GM23338 (cell line): Measurements from ENCODE around the gene WBP2NL. TPM values are rescaled to one million over a fixed set of nuclear protein-coding genes. Genes with fewer than 3 reads are reported as not detected.

Experiments used
- ATAC-seq: fragments of 200-7000 bp; cut with Tn5 transposase; 3 replicates; pipeline ENCODE4 v1.9.1; 2020
- DNase-seq: peaks from one replicate; pipeline ENCODE4 v3.0.0-alpha.2; 2015; ENCODE audit warnings: low spot score
- H2AFZ ChIP-seq: fragments of 200-600 bp; sonication (generic); 2 replicates; pipeline ENCODE4 v1.8.0; 2016; ENCODE audit warnings: antibody characterized with exemption, mild to moderate bottlenecking, moderate library complexity
- H3F3A ChIP-seq: fragments of 200-600 bp; sonication (generic); replicated peaks from 2 replicates; pipeline ENCODE4 v1.8.0; 2017; ENCODE audit warnings: antibody characterized with exemption, mixed run types, low read depth
- H3K27ac ChIP-seq: fragments of 200-600 bp; sonication (generic); 2 replicates; pipeline ENCODE4 v1.6.1; 2016; ENCODE audit warnings: low read depth
- H3K27me3 ChIP-seq: fragments of 200-600 bp; sonication (generic); 2 replicates; pipeline ENCODE4 v1.8.0; 2016; ENCODE audit warnings: mild to moderate bottlenecking, mixed run types, moderate library complexity; ENCODE audit not compliant: insufficient read depth
- H3K36me3 ChIP-seq: fragments of 200-600 bp; sonication (generic); 2 replicates; pipeline ENCODE4 v1.8.0; 2016; ENCODE audit warnings: mild to moderate bottlenecking; ENCODE audit not compliant: insufficient read depth
- H3K4me1 ChIP-seq: fragments of 200-600 bp; sonication (generic); 2 replicates; pipeline ENCODE4 v1.8.0; 2016; ENCODE audit warnings: mild to moderate bottlenecking, moderate library complexity; ENCODE audit not compliant: insufficient read depth
- H3K4me2 ChIP-seq: fragments of 200-600 bp; sonication (generic); 2 replicates; pipeline ENCODE4 v1.7.1; 2017; ENCODE audit warnings: mixed run types
- H3K4me3 ChIP-seq: fragments of 200-600 bp; sonication (generic); 2 replicates; pipeline ENCODE4 v1.6.1; 2016; ENCODE audit warnings: mixed run types
- H3K79me2 ChIP-seq: fragments of 200-600 bp; sonication (generic); replicated peaks from 2 replicates; pipeline ENCODE4 v1.8.0; 2017; ENCODE audit warnings: mild to moderate bottlenecking; ENCODE audit not compliant: insufficient read depth
- H3K9me2 ChIP-seq: fragments of 200-600 bp; sonication (generic); 2 replicates; pipeline ENCODE4 v1.8.0; 2017; ENCODE audit not compliant: insufficient read depth
- H4K20me1 ChIP-seq: fragments of 200-600 bp; sonication (generic); replicated peaks from 2 replicates; pipeline ENCODE4 v1.8.0; 2017; ENCODE audit warnings: mild to moderate bottlenecking; ENCODE audit not compliant: insufficient read depth
- H3K27ac Mint-ChIP-seq: 2 replicates; pipeline ENCODE4 v1.8.0; 2020; ENCODE audit warnings: inconsistent platforms, mild to moderate bottlenecking, moderate library complexity, mixed read lengths
- H3K27me3 Mint-ChIP-seq: 3 replicates; pipeline ENCODE4 v1.8.0; 2022; ENCODE audit warnings: low read depth, mild to moderate bottlenecking, moderate library complexity, mixed read lengths, inconsistent platforms; ENCODE audit not compliant: insufficient read depth, poor library complexity
- H3K36me3 Mint-ChIP-seq: 3 replicates; pipeline ENCODE4 v1.8.0; 2021; ENCODE audit warnings: low read depth, mild to moderate bottlenecking, inconsistent platforms, moderate library complexity, mixed read lengths
- H3K4me1 Mint-ChIP-seq: 3 replicates; pipeline ENCODE4 v1.8.0; 2020; ENCODE audit warnings: mild to moderate bottlenecking, inconsistent platforms, mixed read lengths
- H3K4me3 Mint-ChIP-seq: 3 replicates; pipeline ENCODE4 v1.8.0; 2021; ENCODE audit warnings: moderate library complexity, mild to moderate bottlenecking, inconsistent platforms, mixed read lengths
- H3K9me3 Mint-ChIP-seq: 3 replicates; pipeline ENCODE4 v1.8.0; 2020; ENCODE audit warnings: moderate library complexity, mild to moderate bottlenecking, inconsistent platforms, mixed read lengths
- CTCF ChIP-seq, 2 experiments: fragments of 200-600 bp in 1 of 2; sonication (generic) in 1 of 2; conservative IDR thresholded peaks; 2 replicates each; pipeline versions ENCODE4 v1.5.1 to v1.6.1; 2016 to 2017; ENCODE audit warnings: antibody characterized with exemption in 2 of 2, low read depth in 2 of 2, mild to moderate bottlenecking in 2 of 2, moderate library complexity in 1 of 2
- ETS1 ChIP-seq: IDR thresholded peaks from 2 replicates; pipeline ENCODE4 v1.6.1; 2016; ENCODE audit warnings: antibody characterized with exemption
- EZH2 ChIP-seq: fragments of 200-600 bp; sonication (generic); IDR thresholded peaks from one replicate; pipeline ENCODE4 v1.8.0; 2017; ENCODE audit warnings: antibody characterized with exemption, mild to moderate bottlenecking, low read depth; ENCODE audit not compliant: unreplicated experiment
- JUNB ChIP-seq: IDR thresholded peaks from one replicate; pipeline ENCODE4 v1.6.1; 2016; ENCODE audit warnings: antibody characterized with exemption; ENCODE audit not compliant: unreplicated experiment
- NANOG ChIP-seq: IDR thresholded peaks from 2 replicates; pipeline ENCODE4 v1.6.1; 2016; ENCODE audit warnings: antibody characterized with exemption, borderline replicate concordance
- POLR2AphosphoS5 ChIP-seq: IDR thresholded peaks from 2 replicates; pipeline ENCODE4 v1.6.1; 2016; ENCODE audit warnings: antibody characterized with exemption, low read depth
- STAT1 ChIP-seq: IDR thresholded peaks from one replicate; pipeline ENCODE4 v1.6.1; 2016; ENCODE audit warnings: antibody characterized with exemption; ENCODE audit not compliant: unreplicated experiment
- ZNF114 ChIP-seq: fragments of 250-450 bp; sonication (Bioruptor Pico); IDR thresholded peaks from 2 replicates; pipeline ENCODE4 v1.5.0; 2020; ENCODE audit warnings: mild to moderate bottlenecking, moderate library complexity
- polyA plus RNA-seq: library from polyadenylated mRNA; unstranded; fragments of >200 nt; fragmentation: Nextera tagmentation; extraction: Ambion mirVana; gene quantifications from 2 replicates; pipeline ENCODE4 v1.2.1, GENCODE V29; 2016
- total RNA-seq: library from RNA; depleted of rRNA; stranded (reverse); fragments of >200 nt; shearing (Covaris generic); gene quantifications from 2 replicates; pipeline ENCODE4 v1.2.3, GENCODE V29; 2014

WBP2NL gene
- total and polyA plus RNA-seq, 2 experiments from 2014 or later = 0.14 TPM; not detected in 1

- no peak for TF ChIP-seq EZH2
- no peak for TF ChIP-seq CTCF (conservative IDR thresholded peaks at IDR 0.05; ENCODE audit: low read depth in 2 of 2)
- no peak for TF ChIP-seq NANOG
- TF ChIP-seq STAT1 = no peak
- TF ChIP-seq ETS1 = no peak
Observed at GRCh38 chr22:42041784-42042183, 43.2 kb downstream of the WBP2NL start (continued).

GRCh38 chr22:42050641-42051180 lies 52.1 kb downstream of the WBP2NL start:
- Histone ChIP-seq H3K4me3 (no peak overlapping the region), H3K27ac (no peak overlapping the region), H3K4me1 (no peaks in the 10 kb centered on the region), H3F3A (no peaks in the 10 kb centered on the region), H3K79me2 (no peaks in the 10 kb centered on the region), H3K27me3 (no peaks in the 10 kb centered on the region), H3K9me2 (no peaks in the 10 kb centered on the region), H4K20me1 (no peaks in the 10 kb centered on the region), H2AFZ (no peak overlapping the region), H3K36me3 (no peaks in the 10 kb centered on the region), H3K4me2 (no peak overlapping the region)
- TF ChIP-seq EZH2 (no peak), ZNF114 (CRISPR knock-in tag) (no peak)
- ATAC-seq = no peak
- Mint-ChIP-seq H3K4me3 (no peak overlapping the region), H3K4me1 (no peaks in the 10 kb centered on the region), H3K36me3 (no peaks in the 10 kb centered on the region), H3K9me3 (no peaks in the 10 kb centered on the region), H3K27ac (no peak overlapping the region), H3K27me3 (peaks cover 2% of the 10 kb centered on the region)
- no peak for DNase-seq

GRCh38 chr22:42052765-42053164 lies 54.2 kb downstream of the WBP2NL start:
- H3K4me3 ChIP-seq = no peak overlapping the region
- Mint-ChIP-seq H3K36me3 (peaks cover 9% of the 10 kb centered on the region; the same call in 2 of the 3 replicates), H3K4me3 (no peak overlapping the region), H3K4me1 (no peaks in the 10 kb centered on the region), H3K27me3 (peaks cover 2% of the 10 kb centered on the region), H3K27ac (no peak overlapping the region), H3K9me3 (peaks cover 14% of the 10 kb centered on the region)
- H3K79me2 ChIP-seq = no peaks in the 10 kb centered on the region
- no peak for DNase-seq
- no peak for ATAC-seq
- no peaks in the 10 kb centered on the region for H3K27me3 ChIP-seq
- no peaks in the 10 kb centered on the region for H4K20me1 ChIP-seq
- H3K36me3 ChIP-seq = no peaks in the 10 kb centered on the region
- H2AFZ ChIP-seq = no peak overlapping the region
- no peak overlapping the region for H3K27ac ChIP-seq
- no peaks in the 10 kb centered on the region for H3K4me1 ChIP-seq
- H3F3A ChIP-seq = no peaks in the 10 kb centered on the region
- no peaks in the 10 kb centered on the region for H3K9me2 ChIP-seq
- H3K4me2 ChIP-seq = no peak overlapping the region
- TF ChIP-seq POLR2AphosphoS5 (no peak), CTCF (conservative IDR thresholded peaks at IDR 0.05; ENCODE audit: low read depth in 2 of 2) (no peak), EZH2 (no peak), JUNB (no peak), ETS1 (no peak)
